GM12878 (cell line): ENCODE results near the gene PLSCR1. TPM values are rescaled to one million over a fixed set of nuclear protein-coding genes. Genes with fewer than 3 reads are reported as not detected.

Source experiments
- ATAC-seq: fragments of 200-7000 bp; cut with Tn5 transposase; 3 replicates; pipeline ENCODE4 v1.9.1; 2020; ENCODE audit warnings: mild to moderate bottlenecking, moderate library complexity
- BruUV-seq: library from RNA; stranded (reverse); fragments of 400-500 nt; replicated peaks from 2 replicates; lab custom pipeline; 2021; lab: Mats Ljungman, UMichigan
- CTCF ChIA-PET: fragments of 300-600 bp; sonication (Branson Sonifier 250); formaldehyde crosslinking; extraction: SDS; loops from one replicate; lab custom pipeline; 2021; ENCODE audit warnings: inconsistent platforms; lab: Yijun Ruan, JAX
- POLR2A ChIA-PET: fragments of 350-600 bp; formaldehyde crosslinking; extraction: SDS; loops from one replicate; lab custom pipeline; 2021; ENCODE audit warnings: inconsistent platforms; lab: Charles Lee
- RAD21 ChIA-PET: fragments of 300-600 bp; sonication (Branson Sonifier 250); formaldehyde crosslinking; loops from one replicate; lab custom pipeline; 2023; ENCODE audit warnings: antibody characterized with exemption; ENCODE audit not compliant: unreplicated experiment; lab: Charles Lee
- SMC1A ChIA-PET: fragments of 300-600 bp; sonication (Branson Sonifier 250); formaldehyde crosslinking; loops from one replicate; lab custom pipeline; 2023; ENCODE audit not compliant: unreplicated experiment, uncharacterized antibody; lab: Charles Lee
- DNase-seq: peaks from one replicate; pipeline ENCODE4 v3.0.0-alpha.2; 2011; ENCODE audit warnings: low read depth, low spot score
- FAIRE-seq: peaks from 3 replicates; lab custom pipeline; 2011; peaks lifted over from hg19 to GRCh38; lab: Jason Lieb, UNC
- H2AFZ ChIP-seq: 2 replicates; pipeline ENCODE4 v1.6.0; 2011; ENCODE audit warnings: low read depth, low read length, control low read depth; ENCODE audit not compliant: control insufficient read depth
- H3K27ac ChIP-seq: 2 replicates; pipeline ENCODE4 v1.5.1; 2011; ENCODE audit warnings: control low read depth; ENCODE audit not compliant: control insufficient read depth, insufficient read depth
- H3K27me3 ChIP-seq, 2 experiments: replicated peaks in 1 of 2; 2 replicates each; pipeline versions ENCODE4 v1.6.0 to v1.6.1; 2011; ENCODE audit warnings: low read length in 1 of 2; ENCODE audit not compliant: control insufficient read depth in 2 of 2, insufficient read depth in 2 of 2
- H3K36me3 ChIP-seq, 2 experiments: 2 replicates each; pipeline ENCODE4 v1.5.1; 2011; ENCODE audit warnings: low read length in 1 of 2; ENCODE audit not compliant: control insufficient read depth in 2 of 2, insufficient read depth in 2 of 2
- H3K4me1 ChIP-seq: 2 replicates; pipeline ENCODE4 v1.6.1; 2011; ENCODE audit warnings: mild to moderate bottlenecking, low read length, moderate library complexity, mixed read lengths; ENCODE audit not compliant: control insufficient read depth, insufficient read depth
- H3K4me2 ChIP-seq: 2 replicates; pipeline ENCODE4 v1.6.0; 2011; ENCODE audit warnings: control low read depth; ENCODE audit not compliant: control insufficient read depth, insufficient read depth
- H3K4me3 ChIP-seq: fragments of 200-600 bp; sonication (generic); 2 replicates; pipeline ENCODE4 v1.5.1; 2016
- H3K79me2 ChIP-seq: 2 replicates; pipeline ENCODE4 v1.6.0; 2011; ENCODE audit warnings: low read length; ENCODE audit not compliant: control insufficient read depth, insufficient read depth
- H3K9ac ChIP-seq: 2 replicates; pipeline ENCODE4 v1.8.0; 2011; ENCODE audit warnings: low read length, control low read depth, mixed read lengths; ENCODE audit not compliant: control insufficient read depth, insufficient read depth
- H3K9me3 ChIP-seq: replicated peaks from 3 replicates; pipeline ENCODE4 v1.5.1; 2011; ENCODE audit warnings: mild to moderate bottlenecking, low read length; ENCODE audit not compliant: control insufficient read depth, insufficient read depth
- H4K20me1 ChIP-seq: 2 replicates; pipeline ENCODE4 v1.6.0; 2011; ENCODE audit not compliant: control insufficient read depth, insufficient read depth
- BHLHE40 ChIP-seq, 2 experiments: fragments of 450-650 bp in 1 of 2; IDR thresholded peaks; 2 replicates each; pipeline ENCODE4 v1.6.1; 2011 to 2017; ENCODE audit warnings: low read depth in 2 of 2, borderline replicate concordance in 1 of 2, improper control_type of control experiment in 1 of 2, low read length in 1 of 2, mild to moderate bottlenecking in 1 of 2
- EZH2 ChIP-seq: IDR thresholded peaks from 2 replicates; pipeline ENCODE4 v1.6.1; 2012; ENCODE audit warnings: low read depth, mild to moderate bottlenecking, control low read depth, inconsistent platforms, low read length, borderline replicate concordance; ENCODE audit not compliant: control insufficient read depth
- HDAC2 ChIP-seq: fragments of 200-600 bp; sonication (generic); IDR thresholded peaks from 2 replicates; pipeline ENCODE4 v1.6.1; 2017
- MXI1 ChIP-seq: fragments of 150-350 bp; IDR thresholded peaks from 2 replicates; pipeline ENCODE4 v1.6.1; 2011; ENCODE audit warnings: low read depth, mild to moderate bottlenecking, inconsistent platforms, low read length, improper control_type of control experiment
- RUNX3 ChIP-seq: IDR thresholded peaks from 2 replicates; pipeline ENCODE4 v1.6.1; 2012; ENCODE audit warnings: low read length, inconsistent platforms
- TCF7 ChIP-seq: IDR thresholded peaks from 2 replicates; pipeline ENCODE4 v1.6.1; 2014; ENCODE audit warnings: antibody characterized with exemption, borderline replicate concordance
- WGBS: methylation state at CpG from one replicate; pipeline ENCODE4 v1.1.6; 2016; ENCODE audit warnings: low lambda C conversion rate; ENCODE audit not compliant: insufficient replicate concordance, insufficient coverage; ENCODE audit errors: missing lambda C conversion rate; 5-methylcytosine and 5-hydroxymethylcytosine counted together
- in situ Hi-C: fragments of 300-500 bp; cut with MboI; formaldehyde crosslinking; loops from 9 replicates; pipeline ENCODE4 v1.14.3; 2018; ENCODE audit warnings: mixed read lengths
- intact Hi-C: fragments of 100-400 bp; cut with micrococcal nuclease; formaldehyde crosslinking; loops from one replicate; pipeline ENCODE4 v1.14.2; 2022; ENCODE audit not compliant: unreplicated experiment
- polyA plus RNA-seq, 11 experiments: library from polyadenylated mRNA; depleted of rRNA in 4 of 11; unstranded in 6 of 11; stranded (reverse) in 5 of 11; fragments of >200 nt; fragmentation: Nextera tagmentation in 4 of 11; fragmentation: Illumina TruSeq in 1 of 11; extraction: Ambion mirVana in 4 of 11; extraction: Trizol in 1 of 11; gene quantifications; 1 replicate in 1 of 11; 2 replicates in 10 of 11; pipeline versions ENCODE4 v1.2.1 to v1.2.3, GENCODE V29; 2011 to 2016; ENCODE audit warnings: inconsistent platforms in 2 of 11, missing spikeins in 2 of 11, low read depth in 1 of 11
- total RNA-seq, 4 experiments: library from RNA; depleted of rRNA in 3 of 4; stranded (reverse); fragments of >200 nt in 3 of 4; fragmentation: Illumina TruSeq in 1 of 4; extraction: Trizol in 1 of 4; gene quantifications; 2 replicates each; pipeline versions ENCODE4 v1.2.1 to v1.2.3, GENCODE V29; 2013 to 2021
- TF ChIP-seq, protein P1 (sequence below): fragments of 450-650 bp; IDR thresholded peaks from 2 replicates; pipeline ENCODE4 v1.6.1; 2017; ENCODE audit warnings: low read depth, mild to moderate bottlenecking, moderate library complexity
- TF ChIP-seq, protein P2 (sequence below): IDR thresholded peaks from 2 replicates; pipeline ENCODE4 v1.6.1; 2011; ENCODE audit warnings: mild to moderate bottlenecking, low read depth, low read length, moderate library complexity; ENCODE audit not compliant: insufficient replicate concordance
- TF ChIP-seq, protein P3 (sequence below): fragments of 150-350 bp; IDR thresholded peaks from 2 replicates; pipeline ENCODE4 v1.6.1; 2016; ENCODE audit warnings: low read depth, low read length

PLSCR1 gene
- total and polyA plus RNA-seq, 10 of the 15 experiments (the other 5 are each of a cell fraction or from before 2014, with no cell fraction given), result 35.4 to 77.8 (median 41.1) TPM

DNA sequence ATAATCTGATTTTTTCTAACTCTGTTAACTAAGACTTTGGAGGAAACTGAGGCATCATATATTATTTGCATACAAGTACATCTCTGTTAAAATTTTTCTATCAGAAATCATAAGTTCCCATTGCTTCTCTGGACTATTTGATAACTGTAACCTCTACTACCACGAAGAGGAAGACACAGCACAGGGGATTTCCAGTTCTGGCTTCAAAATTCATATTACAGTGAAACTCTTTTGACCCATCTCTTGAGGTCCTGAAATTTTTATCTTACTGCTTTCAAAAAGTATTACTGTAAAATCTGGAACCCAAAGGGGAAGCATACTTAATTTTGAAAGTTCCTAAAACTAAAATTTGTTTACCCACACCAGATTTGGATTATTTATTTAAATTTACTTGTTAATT, 4.2 kb downstream of the PLSCR1 start:
- peak overlapping the region; percentile 35 for H3K27ac ChIP-seq
- H2AFZ ChIP-seq, result no peak overlapping the region
- intact Hi-C loops (loop anchor here (5.0 kb wide), 1 partner anchor 73 kb away; the partner anchor contains the start of gene PLSCR2), in situ Hi-C loops (no loop called here)
- peaks cover 59% of the 10 kb centered on the region for H3K79me2 ChIP-seq
- H3K4me1 ChIP-seq, result no peaks in the 10 kb centered on the region; the same call in 1 of the 2 replicates
- H3K4me3 ChIP-seq, result peak overlapping the region; percentile 62; the same call in 1 of the 2 replicates
- H3K27me3 ChIP-seq, result no peaks in the 10 kb centered on the region
- 9% methylated on average over 1 of the region's 1 CpG for WGBS
- DNase-seq (no peak), ATAC-seq (peak; percentile 25), FAIRE-seq (no peak)
- H4K20me1 ChIP-seq, result no peaks in the 10 kb centered on the region
- CTCF ChIA-PET, result no interaction called here
- TF ChIP-seq BHLHE40 (IDR thresholded peaks at IDR 0.05; ENCODE audit: borderline replicate concordance in 1 of 2, low read depth in 2 of 2, low read length in 1 of 2) (no peak), RUNX3 (0 out of 2 replicates have a peak, but pooled peaks have one; percentile 10)
- TF ChIP-seq, protein P1, sequence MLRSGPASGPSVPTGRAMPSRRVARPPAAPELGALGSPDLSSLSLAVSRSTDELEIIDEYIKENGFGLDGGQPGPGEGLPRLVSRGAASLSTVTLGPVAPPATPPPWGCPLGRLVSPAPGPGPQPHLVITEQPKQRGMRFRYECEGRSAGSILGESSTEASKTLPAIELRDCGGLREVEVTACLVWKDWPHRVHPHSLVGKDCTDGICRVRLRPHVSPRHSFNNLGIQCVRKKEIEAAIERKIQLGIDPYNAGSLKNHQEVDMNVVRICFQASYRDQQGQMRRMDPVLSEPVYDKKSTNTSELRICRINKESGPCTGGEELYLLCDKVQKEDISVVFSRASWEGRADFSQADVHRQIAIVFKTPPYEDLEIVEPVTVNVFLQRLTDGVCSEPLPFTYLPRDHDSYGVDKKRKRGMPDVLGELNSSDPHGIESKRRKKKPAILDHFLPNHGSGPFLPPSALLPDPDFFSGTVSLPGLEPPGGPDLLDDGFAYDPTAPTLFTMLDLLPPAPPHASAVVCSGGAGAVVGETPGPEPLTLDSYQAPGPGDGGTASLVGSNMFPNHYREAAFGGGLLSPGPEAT, result peak; percentile 72
- H3K9ac ChIP-seq, result no peak overlapping the region
- H3K36me3 ChIP-seq, result peaks cover 0 to 3% of the 10 kb centered on the region in 2 experiments; a peak in 1 of 4 replicates
- H3K9me3 ChIP-seq, result no peaks in the 10 kb centered on the region
- no TSS peak for BruUV-seq
- RAD21 ChIA-PET, result interaction anchor here (1.6 kb wide), 1 partner anchor 10 kb away, joined by 4 read pairs; no protein-coding TSS in a partner anchor
- peak overlapping the region; percentile 74 for H3K4me2 ChIP-seq
- SMC1A ChIA-PET, result interaction anchor here (1.1 to 2.9 kb wide), 6 partner anchors 9 to 37 kb away, joined by 3 to 10 read pairs (median 4); no protein-coding TSS in a partner anchor
- POLR2A ChIA-PET, result interaction anchor here (0.5 kb wide), 1 partner anchor 31 kb away, joined by 6 read pairs; no protein-coding TSS in a partner anchor

DNA sequence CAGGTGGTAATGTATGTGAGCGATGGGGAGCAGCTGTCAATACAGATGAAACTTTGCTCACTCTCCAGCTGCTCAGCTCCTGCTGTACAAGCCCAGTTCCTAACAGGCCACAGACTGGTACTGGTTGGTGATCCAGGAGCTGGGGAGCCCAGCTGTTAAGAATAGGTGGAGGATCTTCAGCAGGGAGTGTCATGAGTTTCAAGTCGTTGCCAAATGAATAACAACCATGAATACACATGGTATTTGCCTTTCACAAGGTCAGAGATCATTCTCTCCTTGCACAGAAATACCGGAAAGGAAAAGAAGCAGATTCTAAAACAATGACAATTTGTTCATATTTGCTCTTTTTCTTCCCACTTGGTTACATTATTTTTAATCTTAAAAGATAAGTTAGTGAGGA, 5.1 kb downstream of the PLSCR1 start:
- no peak overlapping the region for H3K27ac ChIP-seq
- H4K20me1 ChIP-seq, result no peaks in the 10 kb centered on the region
- 58% methylated on average over 3 of the region's 3 CpGs for WGBS
- H3K4me1 ChIP-seq, result no peaks in the 10 kb centered on the region; the same call in 1 of the 2 replicates
- peaks cover 59% of the 10 kb centered on the region for H3K79me2 ChIP-seq
- FAIRE-seq (no peak), ATAC-seq (no peak), DNase-seq (no peak)
- peak overlapping the region; percentile 74 for H3K4me2 ChIP-seq
- RAD21 ChIA-PET, result no interaction called here
- no peaks in the 10 kb centered on the region for H3K9me3 ChIP-seq
- TF ChIP-seq MXI1 (no peak), EZH2 (no peak), TCF7 (no peak), HDAC2 (no peak)
- TF ChIP-seq, protein P2, sequence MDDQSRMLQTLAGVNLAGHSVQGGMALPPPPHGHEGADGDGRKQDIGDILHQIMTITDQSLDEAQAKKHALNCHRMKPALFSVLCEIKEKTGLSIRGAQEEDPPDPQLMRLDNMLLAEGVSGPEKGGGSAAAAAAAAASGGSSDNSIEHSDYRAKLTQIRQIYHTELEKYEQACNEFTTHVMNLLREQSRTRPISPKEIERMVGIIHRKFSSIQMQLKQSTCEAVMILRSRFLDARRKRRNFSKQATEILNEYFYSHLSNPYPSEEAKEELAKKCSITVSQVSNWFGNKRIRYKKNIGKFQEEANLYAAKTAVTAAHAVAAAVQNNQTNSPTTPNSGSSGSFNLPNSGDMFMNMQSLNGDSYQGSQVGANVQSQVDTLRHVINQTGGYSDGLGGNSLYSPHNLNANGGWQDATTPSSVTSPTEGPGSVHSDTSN, result no peak
- TF ChIP-seq, protein P3, sequence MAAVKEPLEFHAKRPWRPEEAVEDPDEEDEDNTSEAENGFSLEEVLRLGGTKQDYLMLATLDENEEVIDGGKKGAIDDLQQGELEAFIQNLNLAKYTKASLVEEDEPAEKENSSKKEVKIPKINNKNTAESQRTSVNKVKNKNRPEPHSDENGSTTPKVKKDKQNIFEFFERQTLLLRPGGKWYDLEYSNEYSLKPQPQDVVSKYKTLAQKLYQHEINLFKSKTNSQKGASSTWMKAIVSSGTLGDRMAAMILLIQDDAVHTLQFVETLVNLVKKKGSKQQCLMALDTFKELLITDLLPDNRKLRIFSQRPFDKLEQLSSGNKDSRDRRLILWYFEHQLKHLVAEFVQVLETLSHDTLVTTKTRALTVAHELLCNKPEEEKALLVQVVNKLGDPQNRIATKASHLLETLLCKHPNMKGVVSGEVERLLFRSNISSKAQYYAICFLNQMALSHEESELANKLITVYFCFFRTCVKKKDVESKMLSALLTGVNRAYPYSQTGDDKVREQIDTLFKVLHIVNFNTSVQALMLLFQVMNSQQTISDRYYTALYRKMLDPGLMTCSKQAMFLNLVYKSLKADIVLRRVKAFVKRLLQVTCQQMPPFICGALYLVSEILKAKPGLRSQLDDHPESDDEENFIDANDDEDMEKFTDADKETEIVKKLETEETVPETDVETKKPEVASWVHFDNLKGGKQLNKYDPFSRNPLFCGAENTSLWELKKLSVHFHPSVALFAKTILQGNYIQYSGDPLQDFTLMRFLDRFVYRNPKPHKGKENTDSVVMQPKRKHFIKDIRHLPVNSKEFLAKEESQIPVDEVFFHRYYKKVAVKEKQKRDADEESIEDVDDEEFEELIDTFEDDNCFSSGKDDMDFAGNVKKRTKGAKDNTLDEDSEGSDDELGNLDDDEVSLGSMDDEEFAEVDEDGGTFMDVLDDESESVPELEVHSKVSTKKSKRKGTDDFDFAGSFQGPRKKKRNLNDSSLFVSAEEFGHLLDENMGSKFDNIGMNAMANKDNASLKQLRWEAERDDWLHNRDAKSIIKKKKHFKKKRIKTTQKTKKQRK, result no peak
- no peak overlapping the region for H3K9ac ChIP-seq
- SMC1A ChIA-PET, result interaction anchor here (0.7 to 2.9 kb wide), 6 partner anchors 9 to 38 kb away, joined by 3 to 10 read pairs (median 4); no protein-coding TSS in a partner anchor
- no peaks in the 10 kb centered on the region for H3K27me3 ChIP-seq
- intact Hi-C loops (no loop called here), in situ Hi-C loops (no loop called here)
- H3K4me3 ChIP-seq, result no peak overlapping the region; the same call in 1 of the 2 replicates
- H2AFZ ChIP-seq, result no peak overlapping the region
- no TSS peak for BruUV-seq
- POLR2A ChIA-PET, result no interaction called here
- H3K36me3 ChIP-seq, result peaks cover 0 to 3% of the 10 kb centered on the region in 2 experiments; a peak in 1 of 4 replicates
- CTCF ChIA-PET, result interaction anchor here (1.4 kb wide), 1 partner anchor 9 kb away, joined by 3 read pairs; no protein-coding TSS in a partner anchor
